Measurements from ENCODE around the gene APBB1IP.

DNA sequence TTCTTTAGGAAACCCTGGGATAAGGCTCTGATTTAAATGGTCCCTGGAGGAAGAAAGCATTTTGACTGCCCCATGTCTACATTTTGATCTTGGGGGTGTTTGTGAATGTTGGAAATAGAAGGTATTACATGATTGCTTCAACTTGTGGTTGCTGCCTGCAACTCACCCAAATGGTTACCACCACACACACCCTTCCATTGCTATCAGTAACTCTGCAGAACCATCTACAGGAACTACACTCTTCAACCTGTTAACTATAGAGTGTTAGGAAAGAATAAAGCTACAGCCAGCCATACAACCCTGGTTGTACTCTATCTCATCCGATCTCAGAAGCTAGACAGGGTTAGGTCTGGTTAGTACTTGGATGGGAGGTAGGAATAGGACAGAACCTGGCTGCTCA, 71.2 kb downstream of the APBB1IP start:
- TF ChIP-seq NFIC (IDR thresholded peaks at IDR 0.05) (no peak), TEAD4 (IDR thresholded peaks at IDR 0.05) (no peak), FOXM1 (IDR thresholded peaks at IDR 0.05; ENCODE audit: borderline replicate concordance, low read depth) (no peak), RAD21 (IDR thresholded peaks at IDR 0.05; ENCODE audit: low read depth) (no peak), EP300 (IDR thresholded peaks at IDR 0.05; ENCODE audit: borderline replicate concordance) (no peak), CREB1 (IDR thresholded peaks at IDR 0.05; ENCODE audit: low read depth) (no peak), TCF12 (IDR thresholded peaks at IDR 0.05; ENCODE audit: low read depth) (no peak)
